Mammary epithelial cell (primary cell): ENCODE results near the gene ADAM33.

ENCODE experiments used
- CTCF ChIP-seq, 2 donors: IDR thresholded peaks in 1 of 2; conservative IDR thresholded peaks in 1 of 2; 2 replicates each; pipeline ENCODE4 v1.5.1; 2011 to 2012; ENCODE audit warnings: inconsistent platforms in 2 of 2, low read length in 2 of 2, mild to moderate bottlenecking in 2 of 2, control low read depth in 1 of 2, low read depth in 1 of 2; ENCODE audit not compliant: insufficient read depth in 1 of 2; ENCODE audit errors: extremely low read depth in 1 of 2
- EZH2 ChIP-seq: IDR thresholded peaks from 2 replicates; pipeline ENCODE4 v1.6.1; 2012; ENCODE audit warnings: low read length, inconsistent platforms, borderline replicate concordance

DNA sequence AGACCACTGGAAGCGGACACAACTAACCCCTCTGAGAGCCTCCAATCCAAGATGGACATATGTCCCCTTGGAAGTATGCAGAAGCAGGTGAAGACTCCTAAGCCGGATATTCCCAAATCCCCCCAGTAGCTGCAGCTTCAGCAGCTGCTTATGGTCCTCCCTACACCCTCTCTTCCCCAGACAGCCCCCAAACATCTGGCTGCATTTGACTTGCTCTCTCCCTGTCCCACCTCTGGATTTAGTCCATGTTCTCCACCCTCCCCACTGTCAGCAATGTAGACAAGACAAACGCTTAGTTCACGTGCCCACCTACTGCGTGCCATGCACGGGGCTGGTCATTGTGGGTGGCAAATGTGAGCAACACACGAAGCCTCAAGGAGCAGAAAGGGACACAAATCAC is 4.6 kb upstream of the ADAM33 start:
- no peak for TF ChIP-seq CTCF (conservative IDR thresholded peaks at IDR 0.05 in 1 of 2, IDR thresholded peaks at IDR 0.05 in 1 of 2; ENCODE audit: extremely low read depth in 1 of 2, insufficient read depth in 1 of 2, low read depth in 1 of 2, low read length in 2 of 2)
- no peak for TF ChIP-seq EZH2
